Stimulated activated memory B cell treated with anti-CD40 and anti-IgM and Interleukin-4, amounts not matched to agents 10 μg/mL and 1 μg/mL and 100 μg/mL, for 72 hours (primary cell): Measurements from ENCODE around the gene STARD9.
"Not testable (repeated sequence)": the region's sequence is repeated elsewhere in the genome, so short reads cannot be mapped to it uniquely, and the experiment has no call there.

Experiments
- ATAC-seq: fragments of 150-1000 bp; cut with Tn5 transposase; 2 replicates; pipeline ENCODE4 v1.10.0; 2021
- H3K27ac Mint-ChIP-seq: one replicate; pipeline ENCODE4 v1.8.0; 2022; ENCODE audit warnings: mild to moderate bottlenecking, mixed read lengths
- H3K27me3 Mint-ChIP-seq: one replicate; pipeline ENCODE4 v1.8.0; 2022; ENCODE audit warnings: mixed read lengths
- H3K36me3 Mint-ChIP-seq: one replicate; pipeline ENCODE4 v1.8.0; 2022; ENCODE audit warnings: mixed read lengths
- H3K4me1 Mint-ChIP-seq: one replicate; pipeline ENCODE4 v1.8.0; 2022; ENCODE audit warnings: mixed read lengths
- H3K4me3 Mint-ChIP-seq: one replicate; pipeline ENCODE4 v1.8.0; 2022; ENCODE audit warnings: mild to moderate bottlenecking, moderate library complexity, mixed read lengths
- H3K9me3 Mint-ChIP-seq: one replicate; pipeline ENCODE4 v1.8.0; 2022; ENCODE audit warnings: mixed read lengths

STARD9 gene

GRCh38 chr15:42575188-42576039 lies at the start of gene STARD9:
STARD9 (plus strand) TSS chr15:42575606; CDS start chr15:42575716, 110 bp downstream.
- Mint-ChIP-seq H3K4me3 (peak within 1 kb of the TSS; percentile 88), H3K9me3 (no peaks in the 10 kb centered on the region)
- peak; percentile 97 for ATAC-seq

GRCh38 chr15:42528970-42529369 lies 46.4 kb upstream of the STARD9 start:
- H3K36me3 Mint-ChIP-seq = peaks cover 28% of the 10 kb centered on the region
- no peaks in the 10 kb centered on the region for H3K27me3 Mint-ChIP-seq
- no peak for ATAC-seq

More at GRCh38 chr15:42575188-42576039, at the start of gene STARD9:
- H3K36me3 Mint-ChIP-seq = no peaks in the 10 kb centered on the region
- peaks cover 31% of the 10 kb centered on the region for H3K4me1 Mint-ChIP-seq
- peak within 1 kb of the TSS; percentile 69 for H3K27ac Mint-ChIP-seq
- H3K27me3 Mint-ChIP-seq = no peaks in the 10 kb centered on the region

GRCh38 chr15:42533246-42533645 lies 42.2 kb upstream of the STARD9 start:
- Mint-ChIP-seq H3K4me3 (no peak overlapping the region), H3K36me3 (peaks cover 52% of the 10 kb centered on the region), H3K27me3 (no peaks in the 10 kb centered on the region), H3K4me1 (no peaks in the 10 kb centered on the region), H3K27ac (no peak overlapping the region), H3K9me3 (no peaks in the 10 kb centered on the region)
- ATAC-seq = no peak

More at GRCh38 chr15:42528970-42529369, 46.4 kb upstream of the STARD9 start:
- Mint-ChIP-seq H3K27ac (peak overlapping the region; percentile 41), H3K9me3 (no peaks in the 10 kb centered on the region), H3K4me1 (no peaks in the 10 kb centered on the region), H3K4me3 (no peak overlapping the region)

- no peak overlapping the region for H3K27ac Mint-ChIP-seq
- H3K9me3 Mint-ChIP-seq = no peaks in the 10 kb centered on the region
These were observed 30.4 kb upstream of the STARD9 start for GRCh38 chr15:42544853-42545629.

GRCh38 chr15:42547918-42548248 lies 27.5 kb upstream of the STARD9 start:
- peak; percentile 21 for ATAC-seq
- Mint-ChIP-seq H3K9me3 (no peaks in the 10 kb centered on the region), H3K27ac (peak overlapping the region; percentile 92), H3K36me3 (peaks cover 7% of the 10 kb centered on the region), H3K4me1 (peaks cover 48% of the 10 kb centered on the region), H3K27me3 (no peaks in the 10 kb centered on the region), H3K4me3 (peak overlapping the region; percentile 89)

More at GRCh38 chr15:42544853-42545629, 30.4 kb upstream of the STARD9 start:
- Mint-ChIP-seq H3K4me3 (no peak overlapping the region), H3K4me1 (peaks cover 31% of the 10 kb centered on the region), H3K27me3 (no peaks in the 10 kb centered on the region), H3K36me3 (peaks cover 18% of the 10 kb centered on the region)
- ATAC-seq = no peak

GRCh38 chr15:42548249-42549031 lies 27.0 kb upstream of the STARD9 start, which contains the start of the genes HAUS2 and LRRC57:
HAUS2 (plus strand) TSS chr15:42548838; CDS start chr15:42548873, 35 bp downstream.
LRRC57 (minus strand) TSS chr15:42548793; CDS start chr15:42548434, 359 bp downstream.
- Mint-ChIP-seq H3K27ac (peak within 1 kb of the TSS; percentile 92), H3K9me3 (no peaks in the 10 kb centered on the region), H3K4me3 (peak within 1 kb of the TSS; percentile 89), H3K36me3 (peaks cover 7% of the 10 kb centered on the region), H3K4me1 (peaks cover 51% of the 10 kb centered on the region), H3K27me3 (no peaks in the 10 kb centered on the region)
- peak; percentile 94 for ATAC-seq

GRCh38 chr15:42549032-42549491 lies 26.3 kb upstream of the STARD9 start:
- H3K27ac Mint-ChIP-seq = peak overlapping the region; percentile 92
- ATAC-seq = peak; percentile 53
- H3K4me1 Mint-ChIP-seq = peaks cover 57% of the 10 kb centered on the region
- H3K9me3 Mint-ChIP-seq = no peaks in the 10 kb centered on the region
- H3K27me3 Mint-ChIP-seq = no peaks in the 10 kb centered on the region
- H3K4me3 Mint-ChIP-seq = peak overlapping the region; percentile 89
- peaks cover 7% of the 10 kb centered on the region for H3K36me3 Mint-ChIP-seq

GRCh38 chr15:42549741-42550392 lies 25.5 kb upstream of the STARD9 start:
- no peak for ATAC-seq
- no peaks in the 10 kb centered on the region for H3K9me3 Mint-ChIP-seq
- H3K36me3 Mint-ChIP-seq = peaks cover 7% of the 10 kb centered on the region
- H3K27me3 Mint-ChIP-seq = no peaks in the 10 kb centered on the region
- peak overlapping the region; percentile 89 for H3K4me3 Mint-ChIP-seq
- H3K27ac Mint-ChIP-seq = peak overlapping the region; percentile 92
- peaks cover 59% of the 10 kb centered on the region for H3K4me1 Mint-ChIP-seq

- no peak for ATAC-seq
- peaks cover 35% of the 10 kb centered on the region for H3K4me1 Mint-ChIP-seq
- H3K36me3 Mint-ChIP-seq = peaks cover 5% of the 10 kb centered on the region
- H3K27me3 Mint-ChIP-seq = no peaks in the 10 kb centered on the region
- H3K9me3 Mint-ChIP-seq = no peaks in the 10 kb centered on the region
- H3K4me3 Mint-ChIP-seq = no peak overlapping the region
- no peak overlapping the region for H3K27ac Mint-ChIP-seq
These were observed 21.9 kb upstream of the STARD9 start for GRCh38 chr15:42553554-42553953.

- Mint-ChIP-seq H3K36me3 (peaks cover 18% of the 10 kb centered on the region), H3K4me1 (peaks cover 17% of the 10 kb centered on the region)
- not testable (repeated sequence) for H3K27ac Mint-ChIP-seq, H3K9me3 Mint-ChIP-seq, H3K27me3 Mint-ChIP-seq, H3K4me3 Mint-ChIP-seq, ATAC-seq
These were observed 18.7 kb upstream of the STARD9 start for GRCh38 chr15:42556550-42557207.

GRCh38 chr15:42558739-42559138 lies 16.7 kb upstream of the STARD9 start:
- ATAC-seq = no peak
- H3K27me3 Mint-ChIP-seq = no peaks in the 10 kb centered on the region

GRCh38 chr15:42576040-42576594 lies 711 bp downstream of the STARD9 start:
- Mint-ChIP-seq H3K9me3 (no peaks in the 10 kb centered on the region), H3K36me3 (no peaks in the 10 kb centered on the region), H3K4me1 (peaks cover 38% of the 10 kb centered on the region), H3K27ac (peak overlapping the region; percentile 69), H3K27me3 (no peaks in the 10 kb centered on the region), H3K4me3 (peak overlapping the region; percentile 88)
- no peak for ATAC-seq

More at GRCh38 chr15:42558739-42559138, 16.7 kb upstream of the STARD9 start:
- Mint-ChIP-seq H3K4me3 (no peak overlapping the region), H3K4me1 (peaks cover 6% of the 10 kb centered on the region), H3K36me3 (peaks cover 18% of the 10 kb centered on the region), H3K27ac (no peak overlapping the region), H3K9me3 (no peaks in the 10 kb centered on the region)

- Mint-ChIP-seq H3K4me3 (peak overlapping the region; percentile 88), H3K36me3 (no peaks in the 10 kb centered on the region), H3K4me1 (peaks cover 41% of the 10 kb centered on the region), H3K27me3 (no peaks in the 10 kb centered on the region), H3K9me3 (no peaks in the 10 kb centered on the region), H3K27ac (no peak overlapping the region)
- no peak for ATAC-seq
These were observed 1.4 kb downstream of the STARD9 start for GRCh38 chr15:42576776-42577175.
